NCI-H2029 treated with DMSO at 0.1 percent for 48 hours (cell line): ENCODE measurements around the gene ZNF853.

Source experiments
- DNase-seq: peaks from one replicate; lab custom pipeline; 2025; lab: John Stamatoyannopoulos, UW

Gene ZNF853

GRCh38 chr7:6636741-6637543, 21.5 kb downstream of the ZNF853 start, which contains the start of gene ZNF316:
ZNF316 (plus strand) TSS chr7:6637318; CDS start chr7:6642410, 5,092 bp downstream.
- DNase-seq = no peak

DNA sequence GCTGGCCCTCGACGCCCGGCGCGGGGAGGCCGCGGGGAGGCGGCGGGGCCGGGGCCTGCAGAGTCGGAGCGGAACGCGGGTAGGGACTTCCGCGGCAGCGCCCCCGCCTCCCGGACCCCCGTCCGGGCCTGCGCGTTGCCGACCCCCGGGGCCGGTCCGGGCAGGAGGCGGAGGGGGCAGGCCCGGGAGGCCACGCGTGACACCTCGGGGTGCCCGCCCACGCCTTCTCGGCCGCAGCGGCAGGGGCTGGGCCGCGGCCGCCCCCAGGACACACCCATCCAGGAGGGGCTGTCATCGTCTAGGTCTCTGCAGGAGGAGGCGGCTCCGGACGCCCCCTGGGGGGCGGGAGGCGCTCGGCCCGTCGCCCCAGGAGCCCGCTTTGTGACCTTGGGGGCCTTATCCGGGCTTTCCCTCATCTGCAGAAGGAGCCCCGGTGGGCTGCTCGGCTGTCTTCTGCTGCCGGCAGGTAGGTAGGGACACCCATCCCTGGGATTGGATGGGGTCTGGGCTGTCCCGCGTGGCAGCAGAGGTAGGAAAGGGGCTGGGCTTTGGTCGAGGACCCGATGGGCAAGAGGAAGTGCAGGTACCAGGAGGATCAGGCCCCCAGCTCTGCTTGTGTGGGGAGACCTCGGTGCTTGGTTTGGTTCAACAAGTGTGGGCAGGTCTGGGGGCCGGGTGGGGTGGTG, 22.3 kb downstream of the ZNF853 start:
- no peak for DNase-seq

- DNase-seq = no peak
Observed at GRCh38 chr7:6639032-6639431, 23.6 kb downstream of the ZNF853 start.

DNA sequence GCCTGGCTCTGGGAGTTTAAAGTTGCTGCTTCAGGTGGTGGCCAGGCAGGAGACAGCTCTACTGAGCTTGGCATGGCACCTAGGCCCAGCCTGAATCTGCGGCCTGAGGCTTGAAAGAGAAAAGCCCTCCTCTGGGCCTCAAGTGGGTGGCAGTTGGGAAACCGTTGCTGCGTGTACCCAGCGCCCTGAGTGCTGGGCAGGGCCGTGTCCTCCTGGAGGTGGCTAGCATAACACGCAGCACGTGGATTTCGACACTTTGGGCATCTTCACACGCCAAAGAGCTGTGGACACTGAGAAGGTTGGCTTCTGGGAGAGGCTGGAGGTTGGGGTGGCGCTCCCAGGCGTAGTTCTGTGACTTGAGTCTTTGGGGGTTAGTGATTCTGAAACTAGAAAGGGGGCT, 24.2 kb downstream of the ZNF853 start:
- no peak for DNase-seq

GRCh38 chr7:6640246-6640721, 24.9 kb downstream of the ZNF853 start:
- DNase-seq = no peak

DNA sequence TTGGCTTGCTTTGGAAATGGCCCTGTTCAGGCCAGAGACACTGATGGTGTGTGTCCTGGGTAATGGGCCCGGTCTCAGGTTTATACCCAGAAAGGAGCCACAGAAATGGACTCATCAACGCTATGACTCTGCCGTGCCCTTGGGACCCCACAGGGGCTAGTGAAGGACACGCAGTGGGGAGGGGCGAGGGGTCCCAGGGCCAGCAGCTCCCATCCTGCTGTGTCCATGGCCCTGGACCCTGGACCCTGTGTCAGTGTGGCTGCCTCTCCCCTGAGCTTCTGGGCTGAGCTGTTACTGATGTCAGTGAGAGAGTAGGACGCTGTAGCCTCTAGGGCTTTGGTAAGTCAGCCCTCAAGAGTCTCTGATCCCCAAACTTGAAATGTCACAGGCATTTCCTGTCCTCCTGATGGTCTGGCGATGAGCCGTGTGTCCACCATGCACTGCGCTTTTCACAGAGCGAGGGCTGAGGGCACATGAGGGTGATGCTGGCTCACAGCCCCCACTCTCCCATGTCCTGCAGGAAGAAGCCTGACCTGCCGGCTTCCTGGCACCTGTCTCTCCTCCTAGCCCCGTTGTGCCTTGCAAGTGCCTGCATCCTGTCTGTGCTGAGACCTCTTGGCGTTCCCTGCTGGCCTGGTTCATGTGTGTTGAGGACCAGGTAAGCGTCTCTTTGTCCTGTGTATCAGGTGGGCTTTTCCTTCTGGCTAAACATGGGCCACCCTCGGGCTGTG, 26.1 kb downstream of the ZNF853 start:
- no peak for DNase-seq

GRCh38 chr7:6642239-6642839, 26.9 kb downstream of the ZNF853 start:
- no peak for DNase-seq

DNA sequence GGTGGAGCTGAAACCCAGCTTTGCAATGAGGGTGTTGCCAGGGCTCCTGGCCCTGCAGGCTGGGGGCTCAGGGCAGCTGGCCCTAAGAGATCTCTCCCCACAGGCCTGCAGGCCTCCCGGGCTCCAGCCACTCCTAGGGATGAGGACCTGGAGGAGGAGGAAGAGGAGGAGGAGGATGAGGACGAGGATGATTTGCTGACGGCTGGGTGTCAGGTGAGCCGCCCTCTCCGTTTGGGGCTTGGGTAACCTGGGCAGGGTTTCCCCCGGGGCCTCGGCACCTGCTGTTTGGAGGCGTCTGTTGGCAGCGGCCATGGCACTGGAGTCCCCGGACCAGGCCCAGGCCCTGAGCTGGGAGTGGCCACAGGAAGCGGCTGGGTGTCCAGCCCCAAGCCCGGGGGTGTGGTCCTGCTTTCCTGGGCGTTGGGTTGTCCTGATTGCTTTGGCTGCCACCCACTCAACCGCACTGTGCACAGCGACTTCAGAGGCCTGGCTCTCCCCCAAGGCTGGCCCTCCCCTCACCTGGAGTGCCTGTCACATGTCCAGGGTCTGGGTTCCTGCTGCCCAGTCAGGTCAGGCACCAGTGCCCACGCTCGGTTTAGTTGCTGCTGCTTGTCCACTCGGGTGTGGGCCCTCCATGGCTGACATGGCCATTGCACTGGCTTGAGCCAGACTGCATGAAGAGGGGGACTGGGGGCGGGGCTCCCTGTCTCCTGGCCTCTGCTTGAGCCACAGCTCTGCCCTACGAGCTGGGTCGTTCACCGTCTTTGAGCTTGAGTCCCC, 27.6 kb downstream of the ZNF853 start:
- no peak for DNase-seq

GRCh38 chr7:6643915-6644625, 28.7 kb downstream of the ZNF853 start:
- no peak for DNase-seq

- DNase-seq = no peak
Observed at GRCh38 chr7:6644728-6645127, 29.3 kb downstream of the ZNF853 start.

- DNase-seq = no peak
Observed at GRCh38 chr7:6646465-6646864, 31.1 kb downstream of the ZNF853 start.

GRCh38 chr7:6647080-6647479, 31.7 kb downstream of the ZNF853 start:
- DNase-seq = no peak

DNA sequence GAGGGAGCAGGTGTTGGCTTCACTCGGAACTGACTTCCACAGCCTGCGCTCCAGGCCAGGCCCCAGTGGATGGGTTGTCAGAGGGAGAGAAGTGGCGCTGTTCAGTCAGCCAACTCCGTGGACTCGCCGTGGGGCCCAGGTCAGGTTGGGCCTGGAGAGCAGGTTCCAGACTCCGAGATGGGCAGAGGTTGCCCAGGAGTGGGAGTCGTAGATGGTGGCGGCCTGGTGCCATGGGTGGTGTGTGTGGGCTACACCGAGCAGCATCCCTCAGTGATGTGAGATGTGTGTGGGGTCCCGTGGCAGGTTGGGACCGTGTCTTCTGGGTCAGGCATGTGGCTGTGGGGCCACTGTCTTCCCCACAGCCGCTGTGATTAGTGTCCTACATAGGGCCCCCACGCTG, 32.1 kb downstream of the ZNF853 start:
- no peak for DNase-seq

- DNase-seq = no peak
Observed at GRCh38 chr7:6648066-6648814, 32.8 kb downstream of the ZNF853 start.

- DNase-seq = no peak
Observed at GRCh38 chr7:6648815-6649104, 33.4 kb downstream of the ZNF853 start.

DNA sequence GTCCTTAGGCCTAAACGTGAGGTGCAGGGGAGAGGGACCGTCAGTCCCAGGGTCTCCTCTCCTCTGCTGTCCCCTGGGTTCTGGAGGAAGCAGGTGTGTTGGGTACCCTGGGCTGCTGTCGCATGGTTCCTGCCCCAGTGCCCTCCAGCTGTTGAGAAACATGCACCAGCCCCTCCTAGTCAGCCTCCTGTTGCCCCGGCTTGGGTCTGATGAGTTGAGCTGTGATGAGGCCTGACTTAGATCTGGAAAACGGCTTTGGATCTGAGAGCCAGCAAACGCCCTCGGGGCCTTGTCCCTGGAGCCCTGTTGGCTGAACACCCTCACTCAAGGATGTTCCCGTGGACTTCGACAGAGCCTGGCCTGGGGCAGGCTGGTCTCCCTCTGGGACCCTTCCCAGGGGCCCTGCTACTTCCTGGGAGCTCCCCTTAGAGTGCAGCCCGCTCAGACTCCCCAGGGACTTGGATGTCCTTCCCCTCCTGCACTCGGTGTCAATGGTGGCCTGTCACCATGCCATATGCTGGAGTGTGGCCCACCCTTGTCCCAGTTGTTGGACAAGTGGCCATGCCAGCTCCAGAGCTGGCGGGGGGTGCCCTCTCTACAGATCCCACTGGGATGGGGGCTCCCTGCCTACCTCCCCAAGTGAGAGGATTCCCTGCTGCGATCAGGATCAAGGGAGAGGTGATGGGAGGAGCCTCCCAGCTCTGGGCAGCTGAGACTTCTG, 34.0 kb downstream of the ZNF853 start:
- no peak for DNase-seq

DNA sequence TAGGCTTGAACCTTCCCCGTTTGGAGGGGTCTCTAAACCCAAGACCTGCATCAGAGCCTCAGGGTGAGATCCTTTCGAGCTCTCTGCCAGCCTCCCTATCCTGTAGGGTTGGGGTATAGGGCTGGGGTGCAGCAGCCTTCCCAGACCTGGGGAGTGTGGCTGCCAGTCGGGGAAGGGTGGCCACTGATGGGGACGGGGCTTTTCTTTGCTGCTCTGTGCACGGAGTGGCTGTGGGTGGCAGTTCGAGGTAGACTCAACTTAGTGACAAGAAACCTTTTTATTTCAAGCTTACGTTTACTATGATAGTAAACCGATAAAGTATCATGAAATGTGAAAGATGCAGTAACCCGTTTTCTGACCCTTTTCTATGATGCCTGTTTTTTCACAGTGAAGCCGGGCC, 34.7 kb downstream of the ZNF853 start:
- no peak for DNase-seq

DNA sequence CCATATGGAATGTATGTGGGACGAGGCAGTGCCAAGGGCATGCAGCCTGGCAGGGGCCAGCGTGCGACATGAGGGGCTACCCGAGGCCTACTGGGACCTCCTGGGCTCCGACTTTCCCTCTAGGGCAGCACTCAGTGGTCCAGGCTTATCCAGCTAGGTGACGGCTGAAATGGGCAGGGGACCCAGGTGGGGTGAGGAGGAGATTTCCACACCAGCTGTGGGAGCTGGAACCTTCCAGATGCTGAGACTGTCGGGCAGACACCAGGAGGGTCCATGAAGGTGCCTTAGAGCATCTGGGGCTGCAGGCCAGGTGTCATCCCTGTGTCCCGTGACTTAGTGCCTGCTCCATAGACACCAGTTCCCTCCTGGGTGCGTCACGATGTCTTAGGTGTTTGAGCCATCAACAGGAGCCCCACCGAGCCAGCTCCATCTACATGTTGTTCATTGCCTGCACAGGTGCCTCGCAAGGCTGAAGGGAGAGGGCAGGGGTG, 35.2 kb downstream of the ZNF853 start:
- DNase-seq = no peak

- DNase-seq = no peak
Observed at GRCh38 chr7:6651851-6652445, 36.5 kb downstream of the ZNF853 start.
